HUES48 (cell line): ENCODE measurements around the gene DRG1.

Experiments used
- H3K27ac ChIP-seq: one replicate; pipeline ENCODE4 v1.7.0; 2013; ENCODE audit warnings: low read depth, low read length, inconsistent platforms
- H3K27me3 ChIP-seq: 2 replicates; pipeline ENCODE4 v1.6.1; 2013; ENCODE audit warnings: mild to moderate bottlenecking, low read length; ENCODE audit not compliant: control insufficient read depth, insufficient read depth
- H3K36me3 ChIP-seq: 2 replicates; pipeline ENCODE4 v1.6.1; 2013; ENCODE audit warnings: low read length; ENCODE audit not compliant: control insufficient read depth, insufficient read depth
- H3K4me1 ChIP-seq: 2 replicates; pipeline ENCODE4 v1.6.1; 2013; ENCODE audit warnings: mild to moderate bottlenecking, low read length; ENCODE audit not compliant: control insufficient read depth, insufficient read depth
- H3K4me3 ChIP-seq: 2 replicates; pipeline ENCODE4 v1.5.1; 2013; ENCODE audit warnings: mild to moderate bottlenecking, low read depth, low read length
- H3K9ac ChIP-seq: 2 replicates; pipeline ENCODE4 v1.6.1; 2013; ENCODE audit warnings: mild to moderate bottlenecking, low read depth, low read length, moderate library complexity
- H3K9me3 ChIP-seq: 2 replicates; pipeline ENCODE4 v1.6.1; 2013; ENCODE audit warnings: low read length; ENCODE audit not compliant: control insufficient read depth, insufficient read depth

DRG1 gene

GRCh38 chr22:31442768-31443489 lies 43.5 kb downstream of the DRG1 start:
- no peak overlapping the region for H3K4me3 ChIP-seq
- H3K27ac ChIP-seq, result no peak overlapping the region
- no peaks in the 10 kb centered on the region for H3K27me3 ChIP-seq
- no peaks in the 10 kb centered on the region for H3K9me3 ChIP-seq
- peaks cover 88% of the 10 kb centered on the region for H3K36me3 ChIP-seq
- no peaks in the 10 kb centered on the region for H3K4me1 ChIP-seq
- no peak overlapping the region for H3K9ac ChIP-seq

GRCh38 chr22:31443516-31443915 lies 44.1 kb downstream of the DRG1 start:
- peaks cover 88% of the 10 kb centered on the region for H3K36me3 ChIP-seq
- H3K9ac ChIP-seq, result no peak overlapping the region
- H3K4me3 ChIP-seq, result no peak overlapping the region
- H3K9me3 ChIP-seq, result no peaks in the 10 kb centered on the region
- no peaks in the 10 kb centered on the region for H3K4me1 ChIP-seq
- H3K27ac ChIP-seq, result no peak overlapping the region
- no peaks in the 10 kb centered on the region for H3K27me3 ChIP-seq

GRCh38 chr22:31445642-31446041 lies 46.2 kb downstream of the DRG1 start:
- no peaks in the 10 kb centered on the region for H3K4me1 ChIP-seq
- H3K27me3 ChIP-seq, result no peaks in the 10 kb centered on the region
- no peak overlapping the region for H3K4me3 ChIP-seq
- H3K27ac ChIP-seq, result no peak overlapping the region
- H3K36me3 ChIP-seq, result peaks cover 81% of the 10 kb centered on the region
- no peak overlapping the region for H3K9ac ChIP-seq
- no peaks in the 10 kb centered on the region for H3K9me3 ChIP-seq

GRCh38 chr22:31446208-31446607 lies 46.8 kb downstream of the DRG1 start:
- peaks cover 76% of the 10 kb centered on the region for H3K36me3 ChIP-seq
- H3K4me1 ChIP-seq, result no peaks in the 10 kb centered on the region
- H3K9me3 ChIP-seq, result no peaks in the 10 kb centered on the region
- no peaks in the 10 kb centered on the region for H3K27me3 ChIP-seq
- H3K9ac ChIP-seq, result no peak overlapping the region
- H3K27ac ChIP-seq, result no peak overlapping the region
- H3K4me3 ChIP-seq, result no peak overlapping the region

GRCh38 chr22:31446767-31447166 lies 47.4 kb downstream of the DRG1 start:
- no peaks in the 10 kb centered on the region for H3K27me3 ChIP-seq
- H3K4me3 ChIP-seq, result no peak overlapping the region
- no peaks in the 10 kb centered on the region for H3K9me3 ChIP-seq
- H3K9ac ChIP-seq, result no peak overlapping the region
- H3K27ac ChIP-seq, result no peak overlapping the region
- no peaks in the 10 kb centered on the region for H3K4me1 ChIP-seq
- H3K36me3 ChIP-seq, result peaks cover 72% of the 10 kb centered on the region

- Histone ChIP-seq H3K4me3 (no peak overlapping the region), H3K36me3 (peaks cover 67% of the 10 kb centered on the region), H3K4me1 (no peaks in the 10 kb centered on the region), H3K27ac (no peak overlapping the region), H3K9ac (no peak overlapping the region), H3K9me3 (no peaks in the 10 kb centered on the region), H3K27me3 (no peaks in the 10 kb centered on the region)
Observed at GRCh38 chr22:31447337-31447736, 47.9 kb downstream of the DRG1 start.

- Histone ChIP-seq H3K9me3 (no peaks in the 10 kb centered on the region), H3K4me3 (no peak overlapping the region), H3K9ac (no peak overlapping the region), H3K4me1 (no peaks in the 10 kb centered on the region), H3K27ac (no peak overlapping the region), H3K36me3 (peaks cover 69% of the 10 kb centered on the region), H3K27me3 (no peaks in the 10 kb centered on the region)
Observed at GRCh38 chr22:31448382-31448781, 49.0 kb downstream of the DRG1 start.

GRCh38 chr22:31449506-31449905 lies 50.1 kb downstream of the DRG1 start:
- H3K4me3 ChIP-seq, result no peak overlapping the region
- no peaks in the 10 kb centered on the region for H3K27me3 ChIP-seq
- H3K9ac ChIP-seq, result no peak overlapping the region
- no peak overlapping the region for H3K27ac ChIP-seq
- no peaks in the 10 kb centered on the region for H3K4me1 ChIP-seq
- H3K9me3 ChIP-seq, result no peaks in the 10 kb centered on the region
- H3K36me3 ChIP-seq, result peaks cover 69% of the 10 kb centered on the region

GRCh38 chr22:31451709-31452571 lies 52.5 kb downstream of the DRG1 start:
- Histone ChIP-seq H3K4me3 (no peak overlapping the region), H3K36me3 (peaks cover 65% of the 10 kb centered on the region), H3K4me1 (no peaks in the 10 kb centered on the region), H3K27me3 (no peaks in the 10 kb centered on the region), H3K9me3 (no peaks in the 10 kb centered on the region), H3K27ac (no peak overlapping the region), H3K9ac (no peak overlapping the region)

GRCh38 chr22:31461699-31462098 lies 62.3 kb downstream of the DRG1 start:
- H3K4me1 ChIP-seq, result no peaks in the 10 kb centered on the region
- no peak overlapping the region for H3K4me3 ChIP-seq
- no peak overlapping the region for H3K27ac ChIP-seq
- H3K9me3 ChIP-seq, result no peaks in the 10 kb centered on the region
- H3K9ac ChIP-seq, result no peak overlapping the region
- no peaks in the 10 kb centered on the region for H3K27me3 ChIP-seq
- peaks cover 77% of the 10 kb centered on the region for H3K36me3 ChIP-seq

GRCh38 chr22:31465307-31465706 lies 65.9 kb downstream of the DRG1 start:
- no peak overlapping the region for H3K4me3 ChIP-seq
- H3K27me3 ChIP-seq, result no peaks in the 10 kb centered on the region
- H3K36me3 ChIP-seq, result peaks cover 68% of the 10 kb centered on the region
- no peak overlapping the region for H3K27ac ChIP-seq
- H3K9me3 ChIP-seq, result no peaks in the 10 kb centered on the region
- no peaks in the 10 kb centered on the region for H3K4me1 ChIP-seq
- no peak overlapping the region for H3K9ac ChIP-seq
